Measurements from ENCODE around the gene WSCD1. TPM values are rescaled to one million over a fixed set of nuclear protein-coding genes. Genes with fewer than 3 reads are reported as not detected.

Gene WSCD1
- polyA plus RNA-seq, 1 donor from 2014 or later: 9.5 TPM

GRCh38 chr17:6070913-6071511 is 833 bp downstream of the WSCD1 start:
- Histone ChIP-seq H3K9ac (ENCODE audit: low read length) (peak overlapping the region; percentile 56), H3F3A (ENCODE audit: insufficient read depth, low read length, poor library complexity, severe bottlenecking) (no peaks in the 10 kb centered on the region), H3K27ac (ENCODE audit: low read length) (no peak overlapping the region), H3K36me3 (ENCODE audit: insufficient read depth, low read length) (no peaks in the 10 kb centered on the region), H3K4me2 (ENCODE audit: low read length) (peak overlapping the region; percentile 84), H2AFZ (ENCODE audit: low read depth, low read length) (peak overlapping the region; percentile 9), H3K9me2 (ENCODE audit: insufficient read depth, low read length) (no peaks in the 10 kb centered on the region), H3K9me3 (ENCODE audit: low read length) (no peaks in the 10 kb centered on the region), H4K20me1 (ENCODE audit: insufficient read depth) (no peaks in the 10 kb centered on the region), H3K79me2 (replicated peaks; ENCODE audit: insufficient read depth, low read length) (peaks cover 11% of the 10 kb centered on the region), H3K27me3 (ENCODE audit: insufficient read depth, low read depth, low read length) (no peaks in the 10 kb centered on the region), H3K4me3 (ENCODE audit: low read length) (peak overlapping the region; percentile 79)
- TF ChIP-seq RAD21 (conservative IDR thresholded peaks at IDR 0.05): no peak
- no peak for TF ChIP-seq CTCF (IDR thresholded peaks at IDR 0.05; ENCODE audit: poor library complexity, severe bottlenecking)
- TF ChIP-seq MXI1 (conservative IDR thresholded peaks at IDR 0.05; ENCODE audit: poor library complexity, severe bottlenecking): no peak
- no peak for TF ChIP-seq TAF1 (IDR thresholded peaks at IDR 0.05; ENCODE audit: low read depth)
- no peak for TF ChIP-seq POLR2AphosphoS5 (IDR thresholded peaks at IDR 0.05)
- no peak for TF ChIP-seq EZH2 (IDR thresholded peaks at IDR 0.05; ENCODE audit: borderline replicate concordance, insufficient read depth, low read length, poor library complexity, severe bottlenecking)
- TF ChIP-seq REST (IDR thresholded peaks at IDR 0.05; ENCODE audit: borderline replicate concordance): peak; percentile 42
- TF ChIP-seq SMC3 (conservative IDR thresholded peaks at IDR 0.05; ENCODE audit: poor library complexity): no peak

DNA sequence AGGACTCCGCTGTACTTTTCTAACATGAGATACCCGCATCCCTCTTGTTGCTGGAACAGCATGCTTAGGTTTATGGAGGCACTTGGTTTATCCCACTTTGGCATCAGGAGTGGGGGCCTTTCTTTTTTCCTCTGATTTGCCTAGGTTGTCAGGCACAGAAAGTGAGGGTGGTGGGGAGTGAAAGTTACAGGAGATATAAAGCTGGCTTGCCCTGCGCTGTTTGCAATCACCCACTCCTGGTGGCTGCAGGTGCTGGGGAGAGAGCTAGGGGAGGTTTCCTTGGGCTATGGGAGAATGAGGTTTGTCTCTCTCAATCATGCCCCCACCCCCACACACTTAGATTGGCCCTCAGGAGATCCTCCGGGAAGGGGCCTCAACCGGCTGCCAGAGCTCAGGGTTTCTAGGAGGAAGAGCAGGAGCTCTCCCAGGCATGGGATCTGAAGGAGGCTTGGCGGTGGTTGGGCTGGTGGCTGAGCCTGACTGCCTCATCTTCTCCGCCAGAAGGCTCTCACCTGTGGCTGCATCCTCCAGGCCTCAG is 1.4 kb downstream of the WSCD1 start:
- Histone ChIP-seq H3K9me3 (ENCODE audit: low read length) (no peaks in the 10 kb centered on the region), H3K36me3 (ENCODE audit: insufficient read depth, low read length) (no peaks in the 10 kb centered on the region), H4K20me1 (ENCODE audit: insufficient read depth) (no peaks in the 10 kb centered on the region), H3K9ac (ENCODE audit: low read length) (peak overlapping the region; percentile 56), H3F3A (ENCODE audit: insufficient read depth, low read length, poor library complexity, severe bottlenecking) (no peaks in the 10 kb centered on the region), H3K27ac (ENCODE audit: low read length) (no peak overlapping the region), H3K79me2 (replicated peaks; ENCODE audit: insufficient read depth, low read length) (peaks cover 11% of the 10 kb centered on the region), H3K27me3 (ENCODE audit: insufficient read depth, low read depth, low read length) (no peaks in the 10 kb centered on the region), H3K9me2 (ENCODE audit: insufficient read depth, low read length) (no peaks in the 10 kb centered on the region), H2AFZ (ENCODE audit: low read depth, low read length) (no peak overlapping the region), H3K4me2 (ENCODE audit: low read length) (peak overlapping the region; percentile 84), H3K4me3 (ENCODE audit: low read length) (peak overlapping the region; percentile 79)
- TF ChIP-seq EP300 (conservative IDR thresholded peaks at IDR 0.05; ENCODE audit: poor library complexity, severe bottlenecking) (no peak), TAF1 (IDR thresholded peaks at IDR 0.05; ENCODE audit: low read depth) (no peak), RAD21 (conservative IDR thresholded peaks at IDR 0.05) (no peak), POLR2AphosphoS5 (IDR thresholded peaks at IDR 0.05) (no peak), EZH2 (IDR thresholded peaks at IDR 0.05; ENCODE audit: borderline replicate concordance, insufficient read depth, low read length, poor library complexity, severe bottlenecking) (no peak), CTCF (IDR thresholded peaks at IDR 0.05; ENCODE audit: poor library complexity, severe bottlenecking) (no peak), REST (IDR thresholded peaks at IDR 0.05; ENCODE audit: borderline replicate concordance) (no peak)

All from neural cell (in vitro differentiated cells).